IPS-11a (cell line): ENCODE results near the gene COL28A1.
"Not testable (repeated sequence)": the region's sequence is repeated elsewhere in the genome, so short reads cannot be mapped to it uniquely, and the experiment has no call there.

ENCODE experiments used
- H3K4me3 ChIP-seq: one replicate; pipeline ENCODE4 v1.5.1; 2013; ENCODE audit warnings: low read depth, low read length, control low read depth

Gene COL28A1

DNA sequence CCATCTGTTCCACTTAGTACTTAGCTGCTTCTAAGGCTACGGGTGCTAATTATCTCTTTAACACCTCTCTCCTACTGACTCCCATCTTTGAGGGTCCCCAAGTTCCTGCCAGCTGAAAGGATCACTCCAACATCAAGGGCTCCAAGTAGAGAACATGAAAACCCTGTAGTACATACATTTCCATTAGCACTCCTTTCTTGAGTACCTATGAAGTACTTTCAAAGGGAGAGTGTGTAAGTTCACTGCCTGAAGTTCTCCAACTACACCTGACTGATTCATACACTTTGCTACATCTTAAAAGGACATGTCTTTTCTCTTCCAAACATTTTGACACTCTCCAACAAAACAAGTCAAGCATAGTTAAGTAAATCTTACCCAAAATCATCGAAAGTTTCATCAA is 113.8 kb downstream of the COL28A1 start:
- H3K4me3 ChIP-seq = no peak overlapping the region

DNA sequence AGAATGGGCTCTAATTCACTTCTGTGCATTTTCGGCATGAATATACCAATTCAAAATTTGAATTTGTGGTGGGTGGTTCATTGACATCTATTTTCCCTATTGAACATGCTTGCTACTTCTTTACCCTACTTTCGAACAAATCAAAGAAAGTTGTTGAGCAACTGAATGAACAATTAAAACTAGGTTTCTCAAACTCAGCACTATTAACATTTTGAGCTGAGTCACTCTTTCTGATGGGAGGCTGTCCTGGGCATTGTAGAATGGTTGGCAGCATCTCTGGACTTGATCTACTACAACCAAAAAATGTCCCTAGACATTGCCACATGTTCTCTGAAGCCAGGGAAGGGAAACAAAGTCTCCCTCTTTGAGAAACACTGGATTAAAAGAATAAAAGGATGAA is 116.7 kb downstream of the COL28A1 start:
- no peak overlapping the region for H3K4me3 ChIP-seq

DNA sequence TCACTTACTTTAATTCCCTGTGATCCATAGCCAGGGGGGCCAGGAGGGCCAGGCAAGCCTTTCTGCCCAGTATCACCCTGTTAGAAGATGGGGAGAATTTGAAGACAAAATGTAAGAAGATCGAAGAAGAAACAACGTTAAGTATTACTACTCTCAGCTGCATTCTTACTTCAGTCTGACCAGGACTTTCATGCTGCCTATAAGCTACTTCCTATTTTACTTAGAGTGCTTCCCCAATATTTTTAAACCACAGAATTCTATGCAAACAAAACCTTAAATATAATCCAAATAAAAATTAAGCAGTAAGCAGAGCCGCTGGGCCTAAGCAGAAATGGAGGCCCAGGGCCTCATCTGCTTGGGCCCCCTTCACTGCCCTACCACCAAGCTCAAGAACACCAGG is 117.8 kb downstream of the COL28A1 start:
- no peak overlapping the region for H3K4me3 ChIP-seq

DNA sequence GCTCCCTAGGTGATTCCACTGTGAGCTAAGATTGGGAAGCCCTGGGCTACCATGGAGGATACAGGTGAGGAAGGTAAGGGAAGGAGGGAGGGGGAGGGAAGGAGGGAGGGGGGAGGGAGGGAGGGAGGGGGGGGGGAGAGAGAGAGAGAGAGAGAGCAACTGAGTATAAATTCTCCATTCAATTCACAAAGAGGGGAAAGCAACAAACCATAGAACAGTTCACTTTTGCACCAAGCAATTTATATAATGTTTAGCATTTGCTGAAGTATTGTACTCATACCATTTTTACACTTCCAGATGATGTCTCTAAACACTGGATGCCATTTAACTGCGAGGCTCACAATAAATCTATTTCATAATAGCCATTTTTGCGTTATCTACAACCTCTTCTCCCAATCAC is 118.3 kb downstream of the COL28A1 start:
- H3K4me3 ChIP-seq = no peak overlapping the region

DNA sequence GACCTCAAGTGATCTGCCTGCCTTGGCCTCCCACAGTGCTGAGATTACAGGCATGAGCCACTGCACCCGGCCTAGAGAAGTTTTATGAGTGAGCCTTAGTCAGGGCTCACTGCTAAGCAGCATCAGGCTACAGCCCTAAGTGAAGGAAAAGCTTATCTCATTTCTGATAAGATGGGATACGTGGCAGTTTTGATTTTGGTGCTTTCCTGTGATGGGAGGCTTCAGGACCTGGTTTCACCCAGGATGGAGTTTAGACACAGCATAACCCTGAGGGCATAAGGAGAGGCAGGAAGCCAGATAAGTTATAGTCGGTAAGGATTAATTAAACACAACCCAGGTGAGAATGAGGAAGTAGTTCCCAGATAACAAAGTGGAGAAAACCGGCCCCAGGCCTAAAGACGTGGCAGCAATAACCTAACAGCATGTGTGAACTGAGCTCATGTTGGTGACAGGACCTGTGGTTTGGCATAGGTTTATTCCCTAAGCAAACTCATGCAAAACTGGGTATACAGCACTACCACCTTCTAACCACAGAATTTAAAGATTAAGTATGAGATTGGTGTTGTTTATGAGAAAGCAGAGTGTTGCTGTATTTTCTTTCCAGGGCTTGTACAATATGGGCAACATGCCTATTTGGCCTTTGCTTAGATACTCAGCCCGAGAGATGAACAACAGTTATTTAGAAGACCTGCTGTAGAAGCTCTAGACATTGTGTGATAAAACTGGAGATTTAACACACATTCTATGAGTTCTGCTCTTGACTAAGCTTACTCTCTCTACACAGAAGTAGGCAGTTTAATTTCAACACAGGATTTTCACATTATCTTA is 119.4 kb downstream of the COL28A1 start:
- no peak overlapping the region for H3K4me3 ChIP-seq

DNA sequence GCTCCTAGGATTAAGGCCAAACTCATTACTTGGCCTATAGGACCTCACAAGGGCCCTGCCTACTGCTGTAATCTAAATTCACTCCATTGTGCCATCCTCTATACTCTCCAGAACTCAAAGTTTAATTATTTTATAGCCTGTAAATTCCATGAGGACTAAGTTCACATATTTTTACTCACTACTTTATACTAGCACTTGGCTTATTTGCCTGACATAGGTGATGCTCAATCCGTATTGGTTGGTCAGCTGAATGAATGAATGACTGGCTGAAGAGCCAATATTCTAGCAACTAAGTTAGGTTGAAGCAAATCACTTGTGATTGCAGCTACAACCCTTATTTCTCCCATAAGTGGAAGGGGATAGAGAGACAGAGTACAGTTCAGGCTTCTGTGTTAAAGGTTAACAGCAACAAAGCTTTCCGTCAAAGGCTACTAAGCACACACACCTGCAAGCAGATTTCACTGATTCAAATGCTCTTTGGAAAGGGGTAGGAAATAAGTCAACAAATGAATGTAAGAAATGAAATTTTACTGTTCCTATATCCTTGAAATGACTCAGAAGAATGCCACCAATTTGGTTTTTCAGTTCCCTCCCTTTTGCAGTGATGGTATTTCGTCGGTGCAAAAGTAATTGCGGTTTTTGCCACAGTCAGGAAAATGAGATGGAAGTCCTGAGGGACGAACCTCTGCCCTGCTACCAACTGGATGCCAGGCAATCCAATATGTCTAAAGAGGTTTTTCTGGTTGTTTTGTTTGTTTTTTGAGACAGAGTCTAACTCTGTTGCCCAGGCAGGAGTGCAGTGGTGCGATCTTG is 120.7 kb downstream of the COL28A1 start:
- no peak overlapping the region for H3K4me3 ChIP-seq

DNA sequence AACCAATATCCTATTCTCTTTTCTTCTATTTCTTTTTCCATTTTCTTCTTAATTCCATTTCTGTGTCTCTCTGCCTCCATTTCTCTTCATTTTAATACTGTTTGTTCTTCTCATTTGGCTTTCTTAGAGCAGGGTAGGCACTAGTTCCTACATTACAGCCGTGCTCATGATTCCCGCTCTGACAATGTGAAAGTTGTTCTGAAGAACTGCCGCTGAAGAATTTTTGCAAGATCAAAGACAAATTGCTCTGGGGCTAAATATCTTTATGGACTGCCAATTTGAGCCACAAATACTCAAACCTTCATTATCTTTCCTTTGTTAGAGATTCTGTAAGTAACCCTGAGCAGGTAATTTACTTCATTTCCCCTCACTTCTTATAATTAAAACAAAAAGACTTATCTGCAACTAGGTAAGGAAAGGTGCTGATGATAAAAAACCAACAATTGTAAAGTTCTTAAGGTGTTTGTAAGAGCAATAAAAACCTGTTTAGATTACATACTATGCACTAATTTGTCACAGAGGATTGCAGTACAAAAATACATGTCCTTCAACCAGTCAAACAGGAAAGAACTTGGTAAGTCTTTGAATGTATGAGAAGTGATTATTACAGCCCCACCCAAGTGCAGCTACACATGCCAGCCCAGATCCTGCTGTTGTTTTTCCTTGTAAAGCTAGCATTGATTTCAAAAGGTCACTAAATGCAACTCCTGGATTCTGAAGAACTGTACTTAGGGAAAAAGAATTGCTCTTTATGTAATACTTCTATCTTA is 127.5 kb downstream of the COL28A1 start:
- no peak overlapping the region for H3K4me3 ChIP-seq

DNA sequence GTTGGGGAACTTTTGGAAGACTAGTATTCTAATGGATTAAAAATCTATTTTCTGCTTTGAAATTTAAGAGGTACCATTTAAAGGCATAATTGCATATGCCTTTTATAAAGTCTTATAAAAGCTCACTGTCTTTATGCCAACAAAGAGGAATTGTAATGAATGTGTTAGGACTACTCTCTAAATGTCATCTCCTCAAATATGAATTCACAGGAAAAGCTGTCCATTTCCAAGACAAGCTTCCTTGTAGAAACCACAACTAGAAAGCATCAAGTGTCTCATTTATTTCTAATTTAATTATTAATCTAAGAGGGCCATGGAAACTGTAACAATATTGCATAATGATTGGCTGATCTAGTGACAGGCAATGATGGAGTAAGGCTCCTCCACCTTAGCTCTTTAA is 130.2 kb downstream of the COL28A1 start:
- H3K4me3 ChIP-seq = no peak overlapping the region

DNA sequence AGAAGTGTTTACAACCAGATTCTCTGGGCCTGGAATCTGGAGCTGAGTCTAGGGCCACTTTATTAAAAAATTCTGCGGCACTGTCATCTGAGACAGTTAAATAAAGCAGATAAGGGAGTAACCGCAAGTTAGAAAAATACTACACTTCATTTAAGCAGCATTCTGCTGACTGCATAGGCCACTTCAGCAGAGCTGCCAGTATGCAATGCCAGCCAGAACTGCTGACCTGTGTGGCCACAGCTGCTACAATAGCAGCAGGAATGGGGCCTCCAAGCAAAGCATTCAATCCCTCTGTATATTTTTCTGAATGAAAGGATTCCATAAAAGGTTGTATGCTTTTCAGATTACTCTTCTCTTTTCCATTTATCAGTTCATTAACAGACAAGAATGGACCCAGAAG is 136.0 kb downstream of the COL28A1 start:
- H3K4me3 ChIP-seq = no peak overlapping the region

DNA sequence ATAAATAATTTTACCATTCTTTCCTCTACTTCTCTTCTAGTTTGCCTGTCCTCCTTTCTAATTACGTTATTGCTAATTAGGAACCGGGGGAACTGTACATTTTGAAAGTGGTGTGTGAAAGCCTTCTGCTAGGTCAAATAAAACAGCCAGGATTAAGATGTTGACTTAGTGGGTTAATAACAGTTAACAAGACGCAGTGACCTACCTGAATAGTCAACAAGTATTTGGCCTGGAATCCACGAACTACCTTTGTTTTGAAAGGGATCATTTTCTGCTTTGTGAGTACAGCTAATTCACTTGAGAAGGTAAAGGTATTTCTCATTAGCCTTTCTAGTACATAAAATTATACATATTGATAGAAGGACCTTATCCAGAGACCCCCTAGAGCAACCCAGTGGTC is 139.9 kb downstream of the COL28A1 start:
- H3K4me3 ChIP-seq = no peak overlapping the region

DNA sequence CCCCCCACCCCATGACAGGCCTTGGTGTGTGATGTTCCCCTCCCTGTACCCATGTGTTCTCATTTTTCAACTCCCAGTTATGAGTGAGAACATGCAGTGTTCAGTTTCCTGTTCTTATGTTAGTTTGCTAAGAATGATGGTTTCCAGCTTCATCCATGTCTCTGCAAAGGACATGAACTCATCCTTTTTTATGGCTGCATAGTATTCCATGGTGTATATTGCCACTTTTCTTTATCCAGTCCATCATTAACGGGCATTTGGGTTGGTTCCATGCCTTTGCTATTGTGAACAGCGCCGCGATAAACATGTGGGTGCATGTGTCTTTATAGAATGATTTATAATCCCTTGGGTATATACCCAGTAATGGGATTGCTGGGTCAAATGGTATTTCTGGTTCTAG is 147.5 kb downstream of the COL28A1 start:
- not testable (repeated sequence) for H3K4me3 ChIP-seq

DNA sequence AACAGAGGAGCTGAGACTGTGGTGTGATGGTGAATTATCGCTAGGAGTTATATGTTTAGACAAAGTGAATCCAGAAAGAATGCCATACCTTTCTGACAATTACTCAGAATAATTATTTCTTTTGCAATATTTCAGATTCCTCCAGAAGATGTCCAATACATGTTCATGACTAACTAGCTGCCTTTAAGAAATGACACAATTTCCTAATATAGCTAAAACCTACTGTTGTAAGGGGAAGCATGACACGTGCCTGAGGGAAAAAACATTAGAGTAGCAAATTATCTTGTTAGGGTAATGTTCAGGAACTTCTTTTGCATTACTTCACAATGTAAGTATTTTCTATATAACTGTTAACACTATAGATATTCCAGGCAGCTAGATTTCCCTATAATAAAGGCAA is 150.3 kb downstream of the COL28A1 start:
- H3K4me3 ChIP-seq = no peak overlapping the region

DNA sequence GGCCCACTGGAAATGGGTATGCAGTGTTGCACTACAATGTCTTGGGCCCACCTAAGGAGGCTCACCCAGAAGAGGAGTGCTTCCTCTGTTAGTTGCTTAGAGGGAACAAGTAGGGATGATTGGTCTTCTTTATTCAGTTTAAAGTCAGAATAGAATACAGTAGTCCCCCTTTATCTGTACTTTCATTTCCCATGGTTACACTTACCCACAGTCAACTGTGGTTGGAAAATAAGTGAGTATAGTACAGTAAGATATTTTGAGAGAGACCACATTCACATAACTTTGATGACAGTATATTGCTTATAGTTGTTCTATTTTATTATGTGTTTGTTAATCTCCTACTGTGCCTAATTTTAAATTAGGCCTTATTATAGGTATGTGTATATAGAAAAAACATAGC is 151.4 kb downstream of the COL28A1 start:
- H3K4me3 ChIP-seq = no peak overlapping the region

DNA sequence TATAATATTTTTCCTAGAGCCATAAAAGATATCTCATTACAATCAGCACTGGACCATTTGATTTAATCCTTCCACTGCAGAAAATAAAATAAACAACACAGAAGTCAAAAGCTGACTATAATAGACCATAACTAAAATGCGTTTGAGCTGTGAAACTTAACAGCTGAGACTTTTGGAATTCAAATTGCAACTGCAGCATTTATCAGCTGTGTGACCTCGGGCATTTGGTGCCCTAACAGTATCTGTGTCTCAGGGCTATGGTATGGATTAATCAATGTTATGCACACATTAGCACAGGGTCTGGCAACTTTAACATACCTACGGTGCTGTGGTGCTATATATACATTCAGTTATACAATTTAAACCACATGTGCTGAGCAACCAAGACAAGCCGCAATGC is 160.1 kb downstream of the COL28A1 start:
- no peak overlapping the region for H3K4me3 ChIP-seq

DNA sequence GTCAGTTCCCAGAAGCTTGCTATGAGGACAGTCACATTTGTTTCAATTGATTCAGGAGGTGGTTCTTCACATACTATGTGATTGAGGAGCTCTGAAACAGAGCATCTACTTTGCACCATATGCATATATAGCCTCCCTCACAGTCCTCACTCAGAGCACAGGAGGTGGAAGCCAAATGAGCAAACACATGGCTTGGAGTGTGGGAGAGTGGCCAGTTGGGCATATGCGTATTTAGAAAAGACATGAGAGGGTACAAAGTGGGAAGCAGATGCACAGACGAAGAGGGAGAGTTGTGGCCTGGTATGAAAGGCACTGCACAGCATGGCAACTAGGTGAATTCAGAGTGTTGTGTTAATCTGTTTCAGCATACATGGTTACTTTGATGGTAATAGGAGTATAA is 165.6 kb downstream of the COL28A1 start:
- no peak overlapping the region for H3K4me3 ChIP-seq

DNA sequence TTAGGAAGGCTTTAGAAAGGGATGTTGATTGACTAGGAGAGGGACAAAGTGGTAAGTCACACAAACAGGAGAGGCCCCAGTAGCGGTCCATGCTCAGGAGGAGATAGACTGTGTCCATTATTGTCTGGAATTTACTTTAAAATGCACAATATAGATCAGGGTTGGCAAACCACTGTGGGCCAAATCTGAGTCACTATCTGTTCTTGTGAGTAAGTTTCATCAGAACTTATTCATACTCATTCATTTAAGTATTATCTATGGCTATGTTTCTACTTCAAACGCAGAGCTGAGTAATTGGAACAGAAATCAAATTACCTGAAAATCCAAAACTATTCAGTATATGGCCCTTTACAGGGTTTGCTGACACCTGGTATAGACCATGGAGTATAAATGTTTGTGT is 166.5 kb downstream of the COL28A1 start:
- no peak overlapping the region for H3K4me3 ChIP-seq

DNA sequence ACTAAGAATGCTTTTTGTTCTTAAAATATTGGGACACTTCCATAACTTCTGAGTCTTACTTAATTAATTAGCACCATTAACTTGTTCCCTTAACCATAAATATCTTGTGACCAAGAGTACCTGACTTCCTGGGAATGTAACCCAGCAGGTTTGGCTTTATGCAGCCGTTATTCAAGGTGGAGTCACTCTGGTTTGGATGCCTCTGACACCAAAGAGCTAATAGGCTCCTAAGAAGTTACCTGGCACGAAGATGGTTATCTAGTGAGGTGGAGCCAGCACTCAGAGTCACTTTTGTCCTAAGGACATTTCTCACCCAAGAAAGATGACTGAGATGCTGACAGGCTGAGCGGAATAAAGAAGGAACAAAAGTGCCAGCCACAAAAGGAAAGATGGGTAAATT is 181.0 kb downstream of the COL28A1 start:
- H3K4me3 ChIP-seq = no peak overlapping the region

DNA sequence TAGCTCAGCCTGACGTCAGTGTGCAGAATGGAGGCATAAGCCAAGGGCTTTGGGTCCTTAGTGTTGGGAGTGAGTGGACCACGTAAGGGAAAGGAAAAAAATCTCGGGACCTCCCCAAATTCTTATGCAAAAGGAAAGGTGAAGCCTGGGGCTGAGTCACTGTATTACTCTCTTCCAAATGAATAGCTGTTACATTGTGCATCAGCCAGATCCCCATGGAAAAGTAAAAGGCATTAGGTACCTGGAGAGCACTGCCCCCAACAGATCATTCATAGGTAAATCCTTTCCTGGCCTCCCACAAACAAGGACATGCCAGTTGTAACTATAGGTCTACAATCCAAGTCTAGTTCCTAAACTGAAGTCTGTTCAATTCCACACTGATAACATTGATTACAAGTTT is 182.8 kb downstream of the COL28A1 start:
- no peak overlapping the region for H3K4me3 ChIP-seq

DNA sequence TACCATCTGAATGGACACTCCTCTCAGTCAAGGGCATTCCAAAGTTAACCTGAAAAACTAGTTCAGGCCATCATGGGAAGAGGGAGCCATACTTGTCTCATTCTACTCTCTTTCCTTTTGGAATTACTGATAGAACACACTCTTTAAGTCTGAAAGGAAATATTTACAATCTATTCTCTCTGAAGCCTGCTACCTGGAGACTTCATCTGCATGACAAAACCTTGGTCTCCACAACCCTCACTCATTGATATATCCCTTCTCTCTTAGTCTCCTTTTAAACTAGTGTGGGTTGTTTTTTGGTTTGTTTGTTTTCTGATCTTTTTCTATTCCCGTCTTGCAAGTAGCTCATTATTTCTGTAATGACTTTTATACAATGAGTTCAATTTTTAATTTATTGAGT is 183.8 kb downstream of the COL28A1 start:
- no peak overlapping the region for H3K4me3 ChIP-seq

DNA sequence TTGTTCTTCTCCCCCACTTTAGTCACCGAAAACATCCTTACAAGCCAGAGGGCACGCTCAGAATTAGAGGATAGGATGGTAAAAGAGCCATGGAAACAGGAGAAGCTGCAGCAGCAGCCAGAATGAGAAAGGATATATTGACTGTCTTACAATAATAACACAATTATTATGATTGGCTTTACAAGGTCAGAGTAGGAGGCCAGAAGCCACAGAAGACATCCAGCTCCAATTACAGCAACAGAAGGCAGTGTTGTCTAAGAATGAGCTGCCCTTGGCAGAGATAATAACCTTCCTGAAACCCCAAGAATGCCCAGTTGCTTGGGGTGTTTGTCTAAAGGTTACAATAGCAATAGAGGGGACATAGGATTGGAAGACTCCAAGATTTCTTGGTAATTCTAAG is 184.5 kb downstream of the COL28A1 start:
- no peak overlapping the region for H3K4me3 ChIP-seq

DNA sequence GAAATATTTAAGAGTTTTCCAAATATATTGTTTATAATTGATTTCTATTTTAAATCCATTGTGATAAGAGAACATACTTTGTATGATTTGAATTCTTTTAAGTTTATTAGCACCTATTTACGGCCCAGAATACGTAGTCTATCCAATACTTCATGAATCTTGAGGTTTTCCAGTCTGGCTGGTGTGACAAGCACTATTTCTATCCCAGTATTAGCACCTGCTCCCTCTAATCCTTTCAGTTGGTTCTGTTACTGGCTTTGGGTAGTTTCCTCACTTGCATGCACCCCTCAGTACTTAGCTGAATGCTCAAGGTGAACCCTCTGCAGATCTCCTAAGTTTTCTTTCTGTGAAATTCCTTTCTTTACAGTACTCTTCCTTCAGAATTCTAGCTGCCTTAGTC is 186.5 kb downstream of the COL28A1 start:
- H3K4me3 ChIP-seq = no peak overlapping the region

DNA sequence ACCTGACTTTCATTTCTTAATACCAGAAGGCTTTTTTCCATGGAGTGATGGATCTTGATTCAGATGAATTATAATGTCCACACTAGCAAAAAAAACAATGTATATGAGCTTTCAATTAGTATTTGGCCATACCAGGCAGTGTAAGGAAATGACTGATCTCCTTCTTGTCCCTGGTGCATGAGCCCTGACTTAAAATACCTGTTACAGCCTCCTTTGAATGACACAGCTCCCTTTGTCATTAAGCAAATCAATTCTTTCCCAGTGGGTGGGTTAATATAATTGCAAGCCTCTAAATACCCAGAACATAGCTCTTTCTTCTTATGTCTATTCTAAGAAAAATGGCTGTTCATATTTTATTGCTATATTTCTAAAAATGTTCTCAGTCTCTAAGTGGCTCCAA is 188.6 kb downstream of the COL28A1 start:
- H3K4me3 ChIP-seq = no peak overlapping the region
